Neural crest cell (in vitro differentiated cells): ENCODE results near the gene SULT1E1. TPM values are rescaled to one million over a fixed set of nuclear protein-coding genes. Genes with fewer than 3 reads are reported as not detected.

Experiments used
- DNase-seq: peaks from one replicate; pipeline ENCODE4 v3.0.0; 2021; ENCODE audit warnings: low read depth, mixed read lengths, low spot score
- H3K27ac Mint-ChIP-seq: one replicate; pipeline ENCODE4 v1.8.0; 2021; ENCODE audit warnings: mild to moderate bottlenecking, mixed read lengths; ENCODE audit not compliant: unreplicated experiment
- H3K27me3 Mint-ChIP-seq: 2 replicates; pipeline ENCODE4 v1.8.0; 2021; ENCODE audit warnings: low read depth, mild to moderate bottlenecking, mixed read lengths
- H3K36me3 Mint-ChIP-seq: 2 replicates; pipeline ENCODE4 v1.8.0; 2021; ENCODE audit warnings: low read depth, mild to moderate bottlenecking, mixed read lengths
- H3K4me1 Mint-ChIP-seq: 2 replicates; pipeline ENCODE4 v1.8.0; 2021; ENCODE audit warnings: mixed read lengths
- H3K4me3 Mint-ChIP-seq: one replicate; pipeline ENCODE4 v1.8.0; 2021; ENCODE audit warnings: mild to moderate bottlenecking, mixed read lengths
- H3K9me3 Mint-ChIP-seq: 2 replicates; pipeline ENCODE4 v1.8.0; 2021; ENCODE audit warnings: mixed read lengths
- CTCF ChIP-seq: fragments of 200-600 bp; sonication (generic); conservative IDR thresholded peaks from 2 replicates; pipeline ENCODE4 v1.5.0; 2021; ENCODE audit warnings: antibody characterized with exemption, mild to moderate bottlenecking
- total RNA-seq: library from RNA; stranded (reverse); gene quantifications from 2 replicates; pipeline ENCODE4 v1.2.1, GENCODE V29; 2021

SULT1E1 gene
- total RNA-seq, 1 donor from 2014 or later: not detected

GRCh38 chr4:69860521-69861298 is 765 bp upstream of the SULT1E1 start:
- Mint-ChIP-seq H3K27me3 (no peaks in the 10 kb centered on the region), H3K4me3 (no peak overlapping the region), H3K36me3 (no peaks in the 10 kb centered on the region), H3K4me1 (no peaks in the 10 kb centered on the region), H3K27ac (no peak overlapping the region), H3K9me3 (no peaks in the 10 kb centered on the region)
- TF ChIP-seq CTCF: no peak
- DNase-seq: no peak

GRCh38 chr4:69859140-69859685 is 732 bp downstream of the SULT1E1 start:
- Mint-ChIP-seq H3K27ac (no peak overlapping the region), H3K9me3 (no peaks in the 10 kb centered on the region), H3K4me3 (no peak overlapping the region), H3K36me3 (no peaks in the 10 kb centered on the region), H3K27me3 (no peaks in the 10 kb centered on the region), H3K4me1 (no peaks in the 10 kb centered on the region)
- no peak for DNase-seq
- no peak for TF ChIP-seq CTCF

- no peak for TF ChIP-seq CTCF
- Mint-ChIP-seq H3K27me3 (no peaks in the 10 kb centered on the region), H3K4me1 (no peaks in the 10 kb centered on the region), H3K27ac (no peak overlapping the region), H3K4me3 (no peak overlapping the region), H3K9me3 (no peaks in the 10 kb centered on the region), H3K36me3 (no peaks in the 10 kb centered on the region)
- DNase-seq: no peak
Measured at GRCh38 chr4:69858690-69859089, 1.3 kb downstream of the SULT1E1 start.

- no peaks in the 10 kb centered on the region for H3K36me3 Mint-ChIP-seq
- no peak overlapping the region for H3K4me3 Mint-ChIP-seq
Measured at GRCh38 chr4:69855822-69856221, 4.1 kb downstream of the SULT1E1 start.

GRCh38 chr4:69849969-69850368 is 10.0 kb downstream of the SULT1E1 start:
- no peaks in the 10 kb centered on the region for H3K36me3 Mint-ChIP-seq
- DNase-seq: no peak
- peaks cover 2% of the 10 kb centered on the region for H3K9me3 Mint-ChIP-seq
- H3K27ac Mint-ChIP-seq: no peak overlapping the region
- no peak overlapping the region for H3K4me3 Mint-ChIP-seq
- H3K4me1 Mint-ChIP-seq: no peaks in the 10 kb centered on the region
- H3K27me3 Mint-ChIP-seq: peaks cover 5% of the 10 kb centered on the region
- no peak for TF ChIP-seq CTCF

More at GRCh38 chr4:69855822-69856221, 4.1 kb downstream of the SULT1E1 start:
- H3K27me3 Mint-ChIP-seq: peaks cover 5% of the 10 kb centered on the region
- DNase-seq: no peak
- H3K9me3 Mint-ChIP-seq: peaks cover 2% of the 10 kb centered on the region
- no peaks in the 10 kb centered on the region for H3K4me1 Mint-ChIP-seq
- H3K27ac Mint-ChIP-seq: no peak overlapping the region
- TF ChIP-seq CTCF: no peak
